GM18505 (cell line): ENCODE results near the gene WNK2.

Experiments used
- ATAC-seq: cut with Tn5 transposase; IDR thresholded peaks from one replicate; pipeline ENCODE4 v1.9.1; 2021; ENCODE audit not compliant: unreplicated experiment
- POLR2A ChIP-seq: IDR thresholded peaks from 4 replicates; pipeline ENCODE4 v1.6.1; 2011; ENCODE audit warnings: borderline replicate concordance; ENCODE audit not compliant: insufficient read depth, insufficient read length; ENCODE audit errors: extremely low read depth

WNK2 gene

GRCh38 chr9:93292664-93293328, 108.9 kb downstream of the WNK2 start:
- TF ChIP-seq POLR2A: no peak

GRCh38 chr9:93294011-93294410, 110.1 kb downstream of the WNK2 start:
- no peak for ATAC-seq
- TF ChIP-seq POLR2A: no peak

More at GRCh38 chr9:93292664-93293328, 108.9 kb downstream of the WNK2 start:
- ATAC-seq: no peak

GRCh38 chr9:93295031-93295430, 111.1 kb downstream of the WNK2 start:
- ATAC-seq: no peak
- no peak for TF ChIP-seq POLR2A

GRCh38 chr9:93295456-93296076, 111.6 kb downstream of the WNK2 start:
- no peak for ATAC-seq

GRCh38 chr9:93296889-93297480, 113.0 kb downstream of the WNK2 start:
- ATAC-seq: no peak
- TF ChIP-seq POLR2A: no peak

More at GRCh38 chr9:93295456-93296076, 111.6 kb downstream of the WNK2 start:
- no peak for TF ChIP-seq POLR2A

- TF ChIP-seq POLR2A: no peak
- no peak for ATAC-seq
These were observed 113.9 kb downstream of the WNK2 start for GRCh38 chr9:93297659-93298497.

- no peak for TF ChIP-seq POLR2A
- ATAC-seq: no peak
These were observed 114.8 kb downstream of the WNK2 start for GRCh38 chr9:93298498-93299417.

GRCh38 chr9:93299418-93300174, 115.7 kb downstream of the WNK2 start:
- no peak for ATAC-seq
- TF ChIP-seq POLR2A: no peak

- no peak for ATAC-seq
- no peak for TF ChIP-seq POLR2A
These were observed 116.2 kb downstream of the WNK2 start for GRCh38 chr9:93300175-93300572.

GRCh38 chr9:93300585-93301081, 116.7 kb downstream of the WNK2 start:
- no peak for ATAC-seq
- TF ChIP-seq POLR2A: no peak

- ATAC-seq: no peak
- TF ChIP-seq POLR2A: no peak
These were observed 117.4 kb downstream of the WNK2 start for GRCh38 chr9:93301291-93301811.
